Bronchial epithelial cell (primary cell): Measurements from ENCODE around the gene OAS3. TPM values are rescaled to one million over a fixed set of nuclear protein-coding genes. Genes with fewer than 3 reads are reported as not detected.

ENCODE experiments used
- DNase-seq: peaks from one replicate; pipeline ENCODE4 v3.0.0-alpha.2; 2010; ENCODE audit warnings: low read depth
- FAIRE-seq: peaks from 2 replicates; lab custom pipeline; 2011; peaks lifted over from hg19 to GRCh38; lab: Jason Lieb, UNC
- H3K27me3 ChIP-seq: 2 replicates; pipeline ENCODE4 v1.5.1; 2011; ENCODE audit warnings: low read length; ENCODE audit not compliant: control insufficient read depth, insufficient read depth
- H3K36me3 ChIP-seq: 2 replicates; pipeline ENCODE4 v1.5.1; 2011; ENCODE audit warnings: low read length; ENCODE audit not compliant: control insufficient read depth, insufficient read depth
- H3K4me3 ChIP-seq: 2 replicates; pipeline ENCODE4 v1.5.1; 2011; ENCODE audit warnings: mild to moderate bottlenecking, low read depth, low read length, control low read depth
- CTCF ChIP-seq: IDR thresholded peaks from 2 replicates; pipeline ENCODE4 v1.5.1; 2011; ENCODE audit warnings: mild to moderate bottlenecking, moderate library complexity, low read length, control low read depth, inconsistent platforms; ENCODE audit not compliant: insufficient read depth, severe bottlenecking
- total RNA-seq: library from RNA; depleted of rRNA; stranded (reverse); fragments of >200 nt; gene quantifications from 2 replicates; pipeline ENCODE4 v1.2.1, GENCODE V29; 2014

The OAS3 gene
- total RNA-seq, 1 donor from 2014 or later = 1.3 TPM

- no peak overlapping the region for H3K4me3 ChIP-seq
- no peak for TF ChIP-seq CTCF
- no peaks in the 10 kb centered on the region for H3K36me3 ChIP-seq
- peak; percentile 99 for DNase-seq
- FAIRE-seq = no peak
- H3K27me3 ChIP-seq = no peaks in the 10 kb centered on the region
Measured at GRCh38 chr12:112936927-112937326, 1.3 kb upstream of the OAS3 start.

- TF ChIP-seq CTCF = no peak
- DNase-seq = no peak
- Histone ChIP-seq H3K27me3 (no peaks in the 10 kb centered on the region), H3K4me3 (peak overlapping the region; percentile 51), H3K36me3 (no peaks in the 10 kb centered on the region)
- FAIRE-seq = no peak
Measured at GRCh38 chr12:112938751-112939150, 477 bp downstream of the OAS3 start.

GRCh38 chr12:112939761-112940381 lies 1.6 kb downstream of the OAS3 start:
- no peak overlapping the region for H3K4me3 ChIP-seq
- DNase-seq (no peak), FAIRE-seq (no peak)
- H3K36me3 ChIP-seq = no peaks in the 10 kb centered on the region
- H3K27me3 ChIP-seq = no peaks in the 10 kb centered on the region
- no peak for TF ChIP-seq CTCF

GRCh38 chr12:112941528-112942335 lies 3.5 kb downstream of the OAS3 start:
- Histone ChIP-seq H3K27me3 (no peaks in the 10 kb centered on the region), H3K4me3 (no peak overlapping the region), H3K36me3 (no peaks in the 10 kb centered on the region)
- FAIRE-seq (no peak), DNase-seq (no peak)
- no peak for TF ChIP-seq CTCF

- no peak for FAIRE-seq
- Histone ChIP-seq H3K36me3 (no peaks in the 10 kb centered on the region), H3K4me3 (no peak overlapping the region), H3K27me3 (no peaks in the 10 kb centered on the region)
- TF ChIP-seq CTCF = no peak
- DNase-seq = no peak
Measured at GRCh38 chr12:112942572-112942971, 4.3 kb downstream of the OAS3 start.
